ENCODE data around the gene ZMYM3. TPM values are rescaled to one million over a fixed set of nuclear protein-coding genes. Genes with fewer than 3 reads are reported as not detected.

Gene ZMYM3
- total and polyA plus RNA-seq, 2 of the 4 experiments (the other 2 are of a cell fraction): 10.0 to 28.1 TPM

GRCh38 chrX:71212536-71212935, 41.4 kb downstream of the ZMYM3 start:
- no peak overlapping the region for H3K4me2 ChIP-seq (ENCODE audit: low read depth, low read length)
- H4K5ac ChIP-seq (ENCODE audit: low read depth, low read length): no peak overlapping the region
- ChIA-PET POLR2A (ENCODE audit: unreplicated experiment) (no interaction called here), CTCF (no interaction called here)
- H2BK20ac ChIP-seq (ENCODE audit: low read depth, low read length): no peak overlapping the region
- no TSS peak for BruUV-seq (replicated peaks)
- no peak overlapping the region for H2BK5ac ChIP-seq (ENCODE audit: low read depth, low read length, poor library complexity, severe bottlenecking)
- in situ Hi-C loops (cut with MboI; ENCODE audit: low sequenced_read_pairs): no loop called here
- no peak overlapping the region for H2AK5ac ChIP-seq (ENCODE audit: low read depth, low read length)
- no peak overlapping the region for H3K27ac ChIP-seq (ENCODE audit: insufficient read depth, low read length)
- no peak overlapping the region for H3K14ac ChIP-seq (replicated peaks; ENCODE audit: low read depth, low read length)
- H3K56ac ChIP-seq (ENCODE audit: extremely low read depth, insufficient read depth, low read length): no peak overlapping the region
- H3K4me1 ChIP-seq (ENCODE audit: control insufficient read depth, insufficient read depth, low read length): no peaks in the 10 kb centered on the region
- intact Hi-C loops (cut with micrococcal nuclease): no loop called here
- no peak overlapping the region for H2BK15ac ChIP-seq (ENCODE audit: low read depth, low read length)
- no peak overlapping the region for H3K4me3 ChIP-seq (ENCODE audit: insufficient read depth, low read depth, low read length)
- no peaks in the 10 kb centered on the region for H4K20me1 ChIP-seq (ENCODE audit: insufficient read depth, low read length)
- H3K4ac ChIP-seq (ENCODE audit: low read depth, low read length): no peak overlapping the region
- no peaks in the 10 kb centered on the region for H3K9me1 ChIP-seq (ENCODE audit: insufficient read depth, low read length)
- H3K27me3 ChIP-seq (ENCODE audit: control insufficient read depth, insufficient read depth, low read length): peaks cover 21% of the 10 kb centered on the region
- TF ChIP-seq NFE2L2 (IDR thresholded peaks at IDR 0.05; ENCODE audit: low read depth, low read length) (no peak), POLR2A (IDR thresholded peaks at IDR 0.05; ENCODE audit: low read depth, low read length) (no peak), CEBPB (IDR thresholded peaks at IDR 0.05; ENCODE audit: low read depth, low read length) (no peak)
- 50% methylated on average over 2 of the region's 5 CpGs; no CpG with 5 or more reads in 1 of the 2 experiments for WGBS, 2 experiments (ENCODE audit: extremely low coverage in 2 of 2, insufficient read length in 1 of 2)
- H3K9ac ChIP-seq (ENCODE audit: low read depth, low read length): no peak overlapping the region
- H4K91ac ChIP-seq (ENCODE audit: insufficient read depth, low read depth, low read length): no peak overlapping the region
- no peaks in the 10 kb centered on the region for H3K9me3 ChIP-seq (ENCODE audit: control insufficient read depth, insufficient read depth, low read length)
- ATAC-seq (ENCODE audit: low read depth) (no peak), DNase-seq (no peak)
- H3K23ac ChIP-seq (ENCODE audit: low read depth, low read length): no peak overlapping the region
- no peak overlapping the region for H2AFZ ChIP-seq (replicated peaks; ENCODE audit: low read length, poor library complexity)
- H3K18ac ChIP-seq (ENCODE audit: low read depth, low read length): no peak overlapping the region
- dilution Hi-C loops (cut with HindIII; ENCODE audit: low sequenced_read_pairs, unreplicated experiment): no loop called here
- H4K8ac ChIP-seq (ENCODE audit: low read depth in 2 of 2, low read length in 2 of 2): no peak overlapping the region
- H3K79me1 ChIP-seq (ENCODE audit: low read depth in 1 of 2, low read length in 2 of 2): no peaks in the 10 kb centered on the region
- H2BK120ac ChIP-seq (ENCODE audit: low read depth, low read length): no peak overlapping the region
- H2AK9ac ChIP-seq (replicated peaks; ENCODE audit: low read depth, low read length, poor library complexity): no peak overlapping the region
- no peaks in the 10 kb centered on the region for H3K36me3 ChIP-seq (ENCODE audit: control insufficient read depth, insufficient read depth, low read length)

Data from IMR-90 (cell line).